GM19023 (cell line): ENCODE measurements around the gene PDE4DIP.
"Not testable (repeated sequence)": the region's sequence is repeated elsewhere in the genome, so short reads cannot be mapped to it uniquely, and the experiment has no call there.

Source experiments
- ATAC-seq: cut with Tn5 transposase; IDR thresholded peaks from one replicate; pipeline ENCODE4 v1.9.1; 2021; ENCODE audit warnings: mild to moderate bottlenecking, moderate library complexity; ENCODE audit not compliant: unreplicated experiment

PDE4DIP gene

GRCh38 chr1:148869634-148869961 is 25.4 kb downstream of the PDE4DIP start:
- not testable (repeated sequence) for ATAC-seq

- not testable (repeated sequence) for ATAC-seq
These were observed 30.5 kb downstream of the PDE4DIP start for GRCh38 chr1:148874408-148875388.

- ATAC-seq: not testable (repeated sequence)
These were observed 35.7 kb downstream of the PDE4DIP start for GRCh38 chr1:148879812-148880416.

- not testable (repeated sequence) for ATAC-seq
These were observed 37.0 kb downstream of the PDE4DIP start for GRCh38 chr1:148881261-148881660.

GRCh38 chr1:148885219-148885618 is 41.0 kb downstream of the PDE4DIP start:
- ATAC-seq: not testable (repeated sequence)

GRCh38 chr1:148886293-148886692 is 42.1 kb downstream of the PDE4DIP start:
- not testable (repeated sequence) for ATAC-seq

- ATAC-seq: not testable (repeated sequence)
These were observed 44.4 kb downstream of the PDE4DIP start for GRCh38 chr1:148888597-148888996.

GRCh38 chr1:148889267-148890074 is 45.2 kb downstream of the PDE4DIP start:
- ATAC-seq: not testable (repeated sequence)

GRCh38 chr1:148890075-148890568 is 45.9 kb downstream of the PDE4DIP start:
- not testable (repeated sequence) for ATAC-seq

- ATAC-seq: not testable (repeated sequence)
These were observed 50.4 kb downstream of the PDE4DIP start for GRCh38 chr1:148894360-148895352.

GRCh38 chr1:148900026-148900425 is 55.8 kb downstream of the PDE4DIP start:
- ATAC-seq: not testable (repeated sequence)

GRCh38 chr1:148900691-148901090 is 56.5 kb downstream of the PDE4DIP start:
- not testable (repeated sequence) for ATAC-seq

GRCh38 chr1:148901150-148901952 is 57.1 kb downstream of the PDE4DIP start:
- ATAC-seq: not testable (repeated sequence)

GRCh38 chr1:148901953-148902341 is 57.7 kb downstream of the PDE4DIP start:
- not testable (repeated sequence) for ATAC-seq

GRCh38 chr1:148909219-148909826 is 65.1 kb downstream of the PDE4DIP start:
- not testable (repeated sequence) for ATAC-seq

GRCh38 chr1:148911303-148911928 is 67.2 kb downstream of the PDE4DIP start:
- not testable (repeated sequence) for ATAC-seq

GRCh38 chr1:148916222-148916621 is 72.0 kb downstream of the PDE4DIP start:
- ATAC-seq: not testable (repeated sequence)
